PFSK-1 (cell line): ENCODE results near the gene HELZ.

Source experiments
- FOXP2 ChIP-seq: optimal IDR thresholded peaks from 2 replicates; pipeline ENCODE3; 2011; ENCODE audit warnings: borderline replicate concordance, control low read depth, inconsistent platforms; ENCODE audit not compliant: insufficient read depth; ENCODE audit errors: extremely low read length, extremely low read depth
- POLR2AphosphoS5 ChIP-seq: IDR thresholded peaks from 2 replicates; pipeline ENCODE4 v1.6.1; 2012; ENCODE audit warnings: low read depth, mild to moderate bottlenecking, control low read depth, low read length, moderate library complexity
- REST ChIP-seq, 2 experiments: IDR thresholded peaks; 2 replicates each; pipeline versions ENCODE4 v1.6.1 to v1.8.0; 2011 to 2012; ENCODE audit warnings: low read depth in 2 of 2, low read length in 2 of 2, control low read depth in 1 of 2, inconsistent platforms in 1 of 2, mild to moderate bottlenecking in 1 of 2, moderate library complexity in 1 of 2; ENCODE audit not compliant: insufficient read depth in 1 of 2
- SIN3A ChIP-seq: IDR thresholded peaks from 2 replicates; pipeline ENCODE4 v1.6.1; 2012; ENCODE audit warnings: mild to moderate bottlenecking, low read length, moderate library complexity, borderline replicate concordance; ENCODE audit not compliant: insufficient read depth
- TAF1 ChIP-seq: IDR thresholded peaks from 2 replicates; pipeline ENCODE4 v1.6.1; 2012; ENCODE audit warnings: low read length, control low read depth, borderline replicate concordance; ENCODE audit not compliant: insufficient read depth

HELZ gene

GRCh38 chr17:67253384-67253783 is 8.4 kb upstream of the HELZ start:
- no peak for TF ChIP-seq FOXP2
- TF ChIP-seq POLR2AphosphoS5, result no peak
- TF ChIP-seq REST (IDR thresholded peaks at IDR 0.05; ENCODE audit: insufficient read depth in 1 of 2, low read depth in 2 of 2, low read length in 2 of 2), result no peak
- no peak for TF ChIP-seq TAF1
- TF ChIP-seq SIN3A, result no peak

GRCh38 chr17:67248291-67248690 is 3.3 kb upstream of the HELZ start:
- TF ChIP-seq SIN3A (no peak), REST (IDR thresholded peaks at IDR 0.05; ENCODE audit: insufficient read depth in 1 of 2, low read depth in 2 of 2, low read length in 2 of 2) (no peak), FOXP2 (no peak), TAF1 (no peak), POLR2AphosphoS5 (no peak)

GRCh38 chr17:67247416-67247900 is 2.5 kb upstream of the HELZ start:
- TF ChIP-seq FOXP2 (no peak), POLR2AphosphoS5 (no peak), REST (IDR thresholded peaks at IDR 0.05; ENCODE audit: insufficient read depth in 1 of 2, low read depth in 2 of 2, low read length in 2 of 2) (no peak), SIN3A (no peak), TAF1 (no peak)

GRCh38 chr17:67246653-67247415 is 1.8 kb upstream of the HELZ start:
- TF ChIP-seq SIN3A, result no peak
- no peak for TF ChIP-seq TAF1
- no peak for TF ChIP-seq POLR2AphosphoS5
- no peak for TF ChIP-seq REST (IDR thresholded peaks at IDR 0.05; ENCODE audit: insufficient read depth in 1 of 2, low read depth in 2 of 2, low read length in 2 of 2)

GRCh38 chr17:67246403-67246652 is 1.3 kb upstream of the HELZ start:
- no peak for TF ChIP-seq TAF1
- no peak for TF ChIP-seq REST (IDR thresholded peaks at IDR 0.05; ENCODE audit: insufficient read depth in 1 of 2, low read depth in 2 of 2, low read length in 2 of 2)
- no peak for TF ChIP-seq FOXP2
- TF ChIP-seq POLR2AphosphoS5, result no peak
- no peak for TF ChIP-seq SIN3A
